NCI-H82 (cell line): ENCODE results near the gene QKI.
A peak's percentile ranks its signal among the peaks of the same experiment; 100 is the strongest.
"Not testable (repeated sequence)": the region's sequence is repeated elsewhere in the genome, so short reads cannot be mapped to it uniquely, and the experiment has no call there.

Experiments used
- DNase-seq: peaks from one replicate; lab custom pipeline; 2025; lab: John Stamatoyannopoulos, UW

Gene QKI

DNA sequence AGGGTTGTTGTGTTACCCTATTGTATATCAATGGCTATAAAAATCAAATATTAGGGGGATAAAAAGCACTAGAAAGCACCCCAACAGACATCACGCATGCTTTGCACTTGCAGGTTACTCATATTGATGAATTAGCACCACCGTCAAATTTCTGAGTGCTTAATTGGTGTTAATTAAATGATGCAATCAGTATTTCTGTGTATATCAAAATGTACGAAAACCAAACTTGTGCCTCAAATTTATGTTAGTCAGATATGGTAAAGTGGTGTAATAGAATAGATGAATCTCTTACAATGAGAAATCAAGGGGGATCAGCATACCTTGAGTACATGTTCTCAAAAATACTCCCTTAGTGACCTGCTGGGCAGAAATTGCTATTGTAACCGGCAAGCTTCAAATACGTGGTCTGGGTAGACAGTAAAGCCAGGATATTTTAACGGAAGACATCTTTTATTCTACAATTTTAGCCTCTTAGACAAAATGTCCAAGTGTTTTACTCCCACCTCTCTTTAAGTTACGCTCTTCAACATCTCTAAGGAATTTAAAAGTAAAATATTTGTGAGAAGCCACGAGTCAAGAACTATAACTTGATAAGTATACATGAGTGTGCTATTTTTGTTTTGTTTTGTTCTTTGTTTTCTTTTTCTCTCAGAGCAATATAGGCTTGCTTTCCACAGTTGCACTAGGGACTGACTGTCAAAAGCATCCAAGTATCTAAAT, 166.0 kb downstream of the QKI start:
- DNase-seq, result no peak

DNA sequence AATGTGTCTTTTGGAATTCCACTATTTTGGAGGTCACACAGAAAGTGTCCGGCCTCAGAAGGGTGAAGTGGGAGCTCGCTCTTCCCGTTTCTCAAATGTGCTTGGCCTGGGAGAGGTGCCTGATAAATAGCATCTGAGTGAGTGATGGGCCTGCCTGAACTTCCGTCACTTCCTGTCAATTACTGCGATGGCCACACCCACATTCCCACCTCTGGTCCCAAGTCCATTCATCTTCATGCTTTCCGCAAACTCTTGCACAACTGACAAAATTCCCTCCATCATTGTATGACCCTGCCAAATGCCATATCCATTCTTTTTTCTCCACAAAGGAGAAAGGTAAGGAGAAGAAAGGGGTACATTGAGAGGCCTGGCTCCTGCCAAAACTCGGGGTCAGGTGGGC, 169.0 kb downstream of the QKI start:
- no peak for DNase-seq

DNA sequence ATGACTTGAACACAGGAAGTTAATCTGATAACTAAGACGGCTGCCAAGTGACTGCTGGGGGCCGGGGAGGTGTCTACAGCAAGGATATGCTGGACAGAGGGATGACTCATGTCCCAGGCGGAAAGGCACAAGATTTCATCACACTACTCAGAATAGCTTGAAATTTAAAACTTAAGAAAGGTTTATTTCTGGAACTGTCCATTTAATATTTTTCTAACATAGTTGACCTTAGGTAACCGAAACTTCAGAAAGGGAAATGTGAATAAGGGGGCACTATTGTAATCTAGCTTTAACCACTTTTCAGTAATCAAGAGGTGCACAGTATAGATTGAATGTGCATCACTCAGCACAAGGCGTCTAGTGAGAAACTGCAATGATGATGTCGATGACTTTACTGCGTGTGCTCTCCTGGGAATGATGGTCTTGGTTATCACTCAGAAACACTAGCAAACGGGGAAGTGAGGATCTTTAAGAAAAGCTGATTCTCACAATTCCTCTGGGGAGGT, 171.5 kb downstream of the QKI start:
- no peak for DNase-seq

DNA sequence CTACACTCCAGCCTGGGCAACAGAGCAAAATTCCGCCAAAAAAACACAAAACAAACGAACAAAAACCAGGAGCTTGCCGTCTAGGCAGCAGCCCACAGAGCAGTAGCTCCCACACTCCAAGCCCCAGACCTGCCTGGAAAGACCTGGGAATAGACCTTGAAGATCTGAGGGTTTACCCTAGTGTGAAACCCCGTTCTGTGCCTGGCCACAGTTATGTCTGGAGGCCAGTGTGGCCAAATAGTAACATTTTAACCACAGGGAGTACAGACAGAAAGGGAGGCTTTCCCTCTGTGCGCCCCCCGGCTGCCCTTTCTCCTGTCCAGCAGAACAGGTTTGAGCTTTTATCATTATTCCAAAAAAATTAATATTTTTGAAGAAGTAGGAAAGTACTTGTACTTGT, 172.4 kb downstream of the QKI start:
- DNase-seq, result no peak

DNA sequence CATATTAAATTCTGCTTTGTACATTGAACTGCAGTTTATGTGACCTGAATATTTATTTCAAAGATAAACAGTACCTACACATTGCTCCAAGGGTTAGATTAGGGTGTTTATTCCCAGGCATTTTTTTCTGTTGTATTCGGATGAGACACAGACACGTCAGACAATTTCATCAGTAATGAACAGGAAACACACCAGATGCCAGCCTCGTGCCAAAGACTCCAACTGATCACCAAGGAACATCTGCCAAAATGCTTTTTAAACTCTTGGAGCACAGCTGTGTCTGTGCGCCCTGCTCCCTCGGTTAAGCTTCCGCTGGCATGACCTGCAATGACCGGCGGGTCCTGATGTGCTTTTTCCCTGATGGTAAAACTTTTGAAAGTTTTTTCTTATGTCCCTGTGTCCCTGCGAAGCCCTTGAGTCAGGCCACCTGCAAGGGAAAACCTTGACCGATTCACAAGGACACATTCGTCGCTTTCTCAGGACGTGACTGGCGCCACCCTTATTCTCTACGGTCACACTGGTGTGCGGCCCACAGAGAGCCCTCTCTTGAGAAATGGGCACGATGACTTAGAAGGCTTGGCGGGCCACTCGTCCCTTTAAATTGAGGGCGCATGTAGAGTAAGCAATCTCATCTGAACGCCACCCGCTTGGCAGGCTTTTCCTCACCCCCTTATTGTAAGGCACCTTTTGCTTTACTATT, 173.9 kb downstream of the QKI start:
- DNase-seq, result no peak

DNA sequence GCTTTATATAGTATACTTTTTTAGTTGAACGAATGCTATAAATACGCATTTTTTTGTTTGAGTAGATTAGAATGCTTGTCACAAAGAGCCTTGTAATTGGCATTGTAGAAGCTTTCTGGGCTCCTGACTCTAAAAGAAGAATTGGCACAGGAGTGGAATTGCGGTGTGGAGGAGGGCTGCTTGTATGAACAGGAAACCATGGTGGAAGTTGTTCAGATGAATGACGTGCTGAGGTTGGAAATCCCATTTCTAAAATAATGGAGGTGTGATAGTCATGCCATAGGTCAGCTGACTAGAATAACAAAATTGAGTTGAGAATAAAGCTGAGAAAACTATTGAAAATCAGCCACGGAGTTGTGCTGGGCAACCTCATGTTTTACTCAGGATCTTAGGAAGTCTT, 174.9 kb downstream of the QKI start:
- no peak for DNase-seq

DNA sequence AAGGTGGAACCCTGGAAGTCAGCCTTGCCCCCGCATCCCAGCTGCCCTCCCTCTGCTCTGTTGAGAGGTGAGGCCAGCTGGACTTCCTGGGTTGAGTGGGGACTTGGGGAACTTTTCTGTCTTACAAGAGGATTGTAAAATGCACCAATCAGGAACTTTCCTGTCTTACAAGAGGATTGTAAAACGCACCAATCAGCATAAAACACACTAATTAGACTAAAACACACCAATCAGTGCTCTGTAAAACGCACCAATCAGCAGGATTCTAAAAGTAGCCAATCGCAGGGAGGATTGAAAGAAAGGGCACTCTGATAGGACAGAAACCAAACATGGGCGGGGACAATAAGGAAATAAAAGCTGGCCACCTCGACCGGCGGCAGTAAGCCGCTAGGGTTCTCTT, 175.6 kb downstream of the QKI start:
- DNase-seq, result not testable (repeated sequence)

DNA sequence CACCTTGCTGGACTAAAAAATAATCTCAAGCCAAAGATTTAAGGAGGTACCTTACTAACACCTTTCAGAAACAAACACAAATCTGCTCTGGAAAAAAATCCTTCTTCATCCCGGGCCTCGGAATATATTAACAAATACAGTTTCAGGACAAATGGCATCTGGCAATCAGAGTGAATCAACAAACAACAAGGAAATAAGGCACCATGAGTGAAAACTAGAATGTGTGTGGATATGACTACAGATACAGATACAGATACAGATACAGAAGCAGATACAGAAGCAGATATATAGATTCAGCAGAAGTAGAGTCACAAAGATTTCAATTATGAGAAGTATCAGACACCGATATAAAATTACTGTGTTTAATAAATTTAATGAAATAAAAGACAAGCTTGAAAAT, 178.4 kb downstream of the QKI start:
- DNase-seq, result no peak

DNA sequence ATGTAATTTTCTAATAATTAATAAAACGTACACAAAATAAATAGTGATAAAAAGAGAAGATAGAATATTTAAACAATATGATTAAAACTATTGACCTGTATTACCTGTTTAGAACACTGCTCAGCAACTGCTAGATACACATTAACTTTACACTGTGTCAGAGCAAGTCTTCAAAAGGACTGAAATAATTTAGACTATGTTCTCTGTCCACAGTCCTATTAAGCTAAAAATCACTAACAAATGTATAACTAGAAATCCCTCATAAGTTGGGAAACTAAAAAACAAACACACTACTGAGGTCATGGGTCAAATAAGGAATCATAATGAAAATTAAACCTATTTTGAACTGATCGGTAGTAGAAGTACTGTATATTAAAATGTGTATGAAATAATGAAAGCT, 181.7 kb downstream of the QKI start:
- DNase-seq, result no peak

DNA sequence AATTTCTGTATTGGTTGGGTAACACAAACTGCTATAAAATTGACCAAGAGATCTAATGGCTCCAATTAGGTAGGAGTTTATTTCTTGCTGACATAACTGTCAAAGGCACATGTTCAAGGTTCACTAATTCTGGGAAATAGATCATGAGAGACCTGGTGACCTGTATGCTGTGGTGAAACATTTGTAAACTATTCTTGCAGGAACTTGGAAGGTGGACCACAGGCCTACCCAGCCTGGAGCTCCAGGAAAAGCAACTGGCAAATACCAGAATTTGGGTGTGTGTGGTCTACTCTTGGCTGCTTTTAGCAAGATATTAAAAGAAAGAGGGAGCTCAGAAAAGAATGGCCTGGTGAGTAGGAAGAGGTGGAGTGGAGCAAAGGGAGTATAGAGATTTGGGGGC, 184.6 kb downstream of the QKI start:
- no peak for DNase-seq

DNA sequence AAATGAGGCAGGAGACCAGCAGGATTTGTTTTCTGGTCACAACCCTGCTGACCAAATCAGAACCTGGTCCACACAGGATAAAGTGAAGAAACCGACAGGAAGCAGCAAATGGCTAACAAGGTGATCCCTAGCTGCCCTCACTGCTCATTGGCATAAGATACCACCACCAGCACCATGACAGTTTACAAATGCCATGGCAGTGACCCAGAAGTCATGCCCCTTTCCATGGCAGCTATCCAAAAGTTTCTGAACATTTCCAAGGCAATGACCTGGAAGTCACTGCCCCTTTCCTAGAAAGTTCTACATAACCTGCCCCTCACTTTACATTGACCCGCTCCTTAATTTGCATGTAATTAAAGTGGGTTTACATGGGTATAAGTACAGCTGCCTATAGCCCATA, 185.2 kb downstream of the QKI start:
- DNase-seq, result no peak

DNA sequence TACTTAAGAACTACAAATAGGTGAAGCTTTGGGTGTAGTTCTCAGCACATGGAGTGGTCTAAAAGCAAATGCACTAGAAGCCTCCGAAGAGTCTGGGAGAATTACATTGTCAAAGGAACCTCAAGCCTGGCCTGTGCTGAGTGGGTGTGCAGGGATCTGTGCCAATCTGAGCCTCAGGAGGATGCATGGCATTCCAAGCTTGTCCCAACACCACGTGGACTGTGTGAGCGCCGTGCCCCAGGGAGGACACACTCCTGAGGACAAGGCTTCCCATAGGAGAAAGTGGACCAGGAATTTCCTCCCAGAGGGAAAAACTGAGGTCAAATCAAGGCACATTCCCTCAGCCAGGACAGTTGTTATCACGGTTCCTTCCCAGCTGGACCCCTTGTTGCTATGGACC, 185.8 kb downstream of the QKI start:
- DNase-seq, result no peak

DNA sequence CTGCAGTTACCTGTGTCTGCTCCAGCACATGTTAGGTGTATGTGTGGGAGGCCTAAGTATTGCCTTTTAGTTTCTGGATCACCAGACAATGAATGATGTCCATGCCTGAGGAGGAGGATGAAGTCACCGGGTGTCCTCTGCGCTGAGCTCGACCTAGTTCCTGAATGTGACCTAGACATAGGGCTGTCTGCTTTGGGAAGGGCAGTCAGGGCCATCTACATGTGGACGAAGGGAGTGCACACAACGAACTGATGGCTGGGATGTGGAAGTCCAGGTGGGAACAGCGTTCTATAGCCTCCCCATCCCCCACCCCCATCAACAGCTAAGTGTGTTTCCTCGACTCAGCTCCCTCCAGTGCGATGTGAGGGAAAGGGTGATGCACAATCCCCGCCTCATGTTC, 186.3 kb downstream of the QKI start:
- DNase-seq, result no peak

DNA sequence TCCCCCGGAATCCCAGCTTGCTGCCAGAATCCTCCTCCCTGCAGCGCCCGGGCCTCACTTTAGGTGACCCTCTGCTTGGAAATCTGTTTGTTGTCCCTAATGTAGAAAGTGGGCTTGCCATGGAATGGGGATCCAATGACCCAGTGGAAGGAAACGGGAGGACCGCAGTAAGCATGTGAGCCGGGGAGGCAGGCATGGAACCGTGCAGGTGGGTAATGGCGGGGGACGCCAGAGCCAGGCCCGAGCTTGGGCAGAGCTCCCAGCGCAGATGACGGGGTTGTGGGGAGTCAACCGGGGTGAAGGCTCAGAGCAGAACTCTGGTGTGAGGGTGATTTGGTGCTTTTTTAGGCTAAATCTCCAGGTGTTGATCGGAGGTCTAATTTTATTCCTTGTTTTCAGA, 188.3 kb downstream of the QKI start:
- DNase-seq, result no peak

DNA sequence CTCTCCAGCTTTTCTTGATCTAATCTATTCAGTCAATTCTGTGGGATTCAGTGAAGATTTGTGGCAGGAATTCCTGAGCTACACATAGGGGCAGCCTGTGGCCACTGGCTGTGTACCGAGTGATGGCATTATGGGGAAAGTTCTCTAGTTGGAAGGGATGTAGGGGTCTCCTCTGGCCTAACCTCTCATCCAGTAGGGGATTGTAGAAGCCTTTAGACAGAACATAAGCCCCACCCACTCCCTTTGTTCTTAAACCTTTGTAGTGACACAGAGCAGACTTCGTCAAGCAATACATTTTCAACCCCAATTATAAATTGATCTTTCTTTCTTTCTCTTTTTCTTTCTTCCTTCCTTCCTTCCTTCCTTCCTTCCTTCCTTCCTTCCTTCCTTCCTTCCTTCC, 188.9 kb downstream of the QKI start:
- peak; percentile 36 for DNase-seq

DNA sequence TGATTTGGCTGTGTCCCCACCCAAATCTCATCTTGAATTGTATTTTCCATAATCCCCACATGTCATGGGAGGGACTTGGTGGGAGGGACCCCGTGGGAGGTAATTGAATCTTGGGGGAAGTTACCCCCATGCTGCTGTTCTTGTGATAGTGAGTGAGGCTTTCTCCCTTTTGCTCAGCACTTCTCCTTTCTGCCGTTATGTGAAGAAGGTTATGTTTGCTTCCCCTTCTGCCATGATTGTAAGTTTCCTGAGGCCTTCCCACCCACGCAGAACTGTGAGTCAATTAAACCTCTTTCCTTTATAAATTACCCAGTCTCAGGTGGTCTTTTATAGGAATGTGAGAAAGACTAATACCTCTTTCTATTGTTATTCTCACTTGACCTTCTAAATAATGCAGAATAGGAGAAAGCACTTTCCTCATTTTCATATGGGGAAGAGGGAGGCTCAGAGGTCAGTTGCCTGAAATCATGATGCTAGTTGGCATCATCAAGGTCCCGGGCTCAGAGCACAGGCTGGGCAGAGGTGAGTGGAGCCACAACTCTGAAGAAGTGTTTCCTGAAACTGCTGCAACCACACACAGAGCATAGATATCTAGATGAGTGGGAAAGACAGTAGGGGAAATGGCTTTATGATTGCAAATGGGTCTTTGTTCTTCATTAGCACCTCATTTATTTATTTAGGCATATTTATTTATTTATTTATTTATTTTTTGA, 191.0 kb downstream of the QKI start:
- no peak for DNase-seq

DNA sequence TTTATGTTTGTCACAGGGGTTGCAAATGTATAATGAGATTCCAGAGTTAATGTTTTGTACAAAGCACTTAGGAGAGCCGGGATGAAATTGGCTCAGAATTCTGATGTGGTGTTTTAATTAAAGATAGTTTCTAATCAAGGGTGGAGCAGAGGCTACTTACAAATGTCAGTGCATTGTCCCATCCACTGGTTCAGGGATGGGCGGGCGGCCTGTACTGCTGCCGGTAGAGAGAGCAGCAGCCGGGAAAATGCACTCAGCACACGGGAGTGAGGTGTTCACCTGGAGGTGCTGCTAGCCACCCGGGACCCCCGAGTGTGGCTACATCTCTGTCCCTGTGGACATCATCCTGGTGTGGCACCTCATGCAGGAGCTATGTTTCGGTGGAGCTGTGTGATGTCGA, 193.3 kb downstream of the QKI start:
- DNase-seq, result no peak

DNA sequence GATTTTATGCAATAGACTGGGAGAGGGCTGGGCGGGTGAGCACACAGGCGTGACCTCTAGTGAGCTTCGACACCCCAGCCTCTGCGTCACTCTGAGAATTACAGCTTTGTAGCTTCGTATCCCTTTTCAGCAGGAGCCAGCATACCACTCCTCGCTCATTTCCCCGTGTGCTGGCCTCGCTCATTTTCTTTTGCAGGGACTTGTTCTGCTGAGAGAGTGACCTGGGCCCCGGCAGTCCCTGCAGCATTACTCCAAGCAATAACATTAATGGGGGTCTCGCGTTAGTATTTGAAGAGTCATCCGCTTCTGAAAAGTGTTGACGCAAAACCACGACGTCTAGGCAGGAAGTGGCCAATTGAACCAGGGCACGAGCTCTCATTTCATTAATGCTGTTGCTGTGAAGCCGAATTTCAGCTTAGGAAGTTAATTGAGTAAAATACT, 193.7 kb downstream of the QKI start:
- no peak for DNase-seq

DNA sequence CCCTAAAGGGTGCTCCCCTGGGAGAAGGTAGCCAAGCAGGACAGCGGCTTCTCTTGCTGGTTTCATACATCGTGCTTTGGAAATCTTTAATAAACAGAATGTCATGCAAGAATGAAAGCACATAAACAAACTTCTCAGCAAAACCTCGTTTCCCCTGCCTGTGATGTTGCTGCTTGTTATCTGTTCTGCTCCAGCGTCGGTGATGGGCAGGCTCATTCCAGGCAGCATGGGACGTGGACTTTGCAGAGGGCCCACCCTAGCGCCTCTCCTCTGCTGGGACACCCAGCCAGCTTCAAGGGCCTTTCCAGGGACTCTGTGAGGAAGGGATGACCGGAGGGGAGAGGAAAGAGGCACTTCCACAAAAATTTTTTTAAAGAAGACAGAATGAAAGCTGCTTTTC, 197.7 kb downstream of the QKI start:
- DNase-seq, result no peak

DNA sequence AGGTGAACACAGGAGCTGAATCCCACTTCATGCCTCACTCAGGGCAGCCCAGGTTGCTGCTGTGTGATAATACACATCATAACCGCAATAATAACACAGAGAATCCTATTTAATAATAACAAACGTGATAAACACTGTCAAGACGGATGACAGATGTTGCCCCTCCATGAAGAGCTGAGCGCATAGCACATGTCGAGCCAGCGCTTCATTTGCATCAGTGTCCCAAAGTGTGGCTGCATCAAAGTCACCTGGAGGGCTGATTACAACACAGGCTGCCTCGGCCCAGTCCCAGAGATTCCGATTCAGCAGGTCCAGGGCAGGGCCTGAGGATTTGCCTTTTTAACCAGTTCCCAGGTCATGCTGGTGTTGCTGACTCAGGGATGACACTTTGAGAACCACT, 198.5 kb downstream of the QKI start:
- DNase-seq, result no peak

DNA sequence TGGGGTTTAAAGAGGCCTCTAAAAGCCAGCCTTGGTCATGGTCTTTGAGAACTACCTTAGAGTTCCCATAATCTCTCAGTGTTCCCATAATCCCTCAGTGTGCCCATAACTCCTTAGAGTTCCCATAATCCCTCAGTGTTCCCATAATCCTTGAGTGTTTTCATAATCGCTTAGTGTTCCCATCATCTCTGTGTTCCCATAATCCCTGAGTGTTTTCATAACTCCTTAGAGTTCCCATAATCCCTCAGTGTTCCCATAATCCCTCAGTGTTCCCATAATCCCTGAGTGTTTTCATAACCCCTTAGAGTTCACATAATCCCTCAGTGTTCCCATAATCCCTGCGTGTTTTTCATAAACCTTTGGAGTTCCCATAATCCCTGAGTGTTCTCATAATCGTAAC, 199.2 kb downstream of the QKI start:
- peak; percentile 60 for DNase-seq

DNA sequence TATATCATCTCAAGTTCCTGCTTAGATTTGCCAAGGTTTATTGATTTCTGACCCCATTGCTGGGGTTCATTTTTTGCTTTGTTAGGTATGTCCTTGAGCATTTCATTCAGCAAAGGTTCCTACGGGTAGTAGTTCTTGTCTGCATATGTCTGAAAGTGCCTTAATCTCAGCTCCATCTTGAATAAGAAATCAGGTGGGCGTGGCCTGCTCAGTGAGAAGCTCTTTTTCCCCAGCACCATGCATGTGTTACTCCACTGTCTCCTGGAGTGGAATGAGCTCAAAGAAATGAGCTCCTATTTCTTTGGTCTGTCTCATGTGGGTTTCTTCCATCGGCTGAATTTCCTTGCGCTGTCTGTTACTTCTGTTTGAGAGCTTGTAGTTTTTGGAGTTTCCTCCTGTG, 201.9 kb downstream of the QKI start:
- no peak for DNase-seq

DNA sequence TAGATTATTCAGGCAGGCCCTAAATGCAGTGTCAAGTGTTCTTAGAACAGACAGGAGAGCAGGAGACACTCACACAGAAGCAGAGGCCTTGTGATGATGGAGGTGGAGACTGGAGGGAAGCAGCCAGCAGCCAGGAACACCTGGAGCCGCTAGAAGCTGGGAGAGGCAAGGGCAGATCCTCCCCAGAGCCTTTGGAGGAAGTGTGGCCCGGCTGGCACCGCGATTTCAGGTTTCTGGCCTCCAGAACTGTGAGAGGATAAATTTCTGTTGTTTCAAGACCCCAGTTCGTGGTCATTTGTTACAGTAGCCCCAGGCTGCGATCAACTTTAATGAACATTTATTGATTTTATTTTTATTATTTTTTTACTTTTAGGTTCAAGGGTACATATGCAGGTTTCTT, 203.0 kb downstream of the QKI start:
- DNase-seq, result no peak
